Activated naive CD8-positive, alpha-beta T cell treated with anti-CD3 and anti-CD28 coated beads, Interleukin-2, amount 50 U/mL, for 24 hours (primary cell): Measurements from ENCODE around the gene ITGB5.
A peak's percentile ranks its signal among the peaks of the same experiment; 100 is the strongest.
"Not testable (repeated sequence)": the region's sequence is repeated elsewhere in the genome, so short reads cannot be mapped to it uniquely, and the experiment has no call there.

ENCODE experiments used
- ATAC-seq: fragments of 150-1000 bp; cut with Tn5 transposase; one replicate; pipeline ENCODE4 v1.10.0; 2021
- DNase-seq: peaks from one replicate; pipeline ENCODE4 v3.0.0; 2021
- H3K27ac Mint-ChIP-seq: one replicate; pipeline ENCODE4 v1.8.0; 2021; ENCODE audit warnings: mild to moderate bottlenecking, mixed read lengths
- H3K27me3 Mint-ChIP-seq: one replicate; pipeline ENCODE4 v1.8.0; 2021; ENCODE audit warnings: mixed read lengths
- H3K36me3 Mint-ChIP-seq: one replicate; pipeline ENCODE4 v1.8.0; 2021; ENCODE audit warnings: low read depth, mixed read lengths
- H3K4me1 Mint-ChIP-seq: one replicate; pipeline ENCODE4 v1.8.0; 2021; ENCODE audit warnings: mixed read lengths
- H3K4me3 Mint-ChIP-seq: one replicate; pipeline ENCODE4 v1.8.0; 2021; ENCODE audit warnings: mild to moderate bottlenecking, moderate library complexity, mixed read lengths
- H3K9me3 Mint-ChIP-seq: one replicate; pipeline ENCODE4 v1.8.0; 2021; ENCODE audit warnings: mixed read lengths

Gene ITGB5

GRCh38 chr3:124805671-124806070, 81.5 kb downstream of the ITGB5 start:
- Mint-ChIP-seq H3K27me3 (peaks cover 6% of the 10 kb centered on the region), H3K36me3 (no peaks in the 10 kb centered on the region), H3K4me1 (no peaks in the 10 kb centered on the region), H3K27ac (no peak overlapping the region), H3K9me3 (no peaks in the 10 kb centered on the region), H3K4me3 (no peak overlapping the region)
- no peak for DNase-seq
- no peak for ATAC-seq

- H3K36me3 Mint-ChIP-seq, result no peaks in the 10 kb centered on the region
- DNase-seq, result no peak
- H3K27me3 Mint-ChIP-seq, result peaks cover 6% of the 10 kb centered on the region
- no peak overlapping the region for H3K27ac Mint-ChIP-seq
- no peaks in the 10 kb centered on the region for H3K4me1 Mint-ChIP-seq
- H3K9me3 Mint-ChIP-seq, result no peaks in the 10 kb centered on the region
- no peak overlapping the region for H3K4me3 Mint-ChIP-seq
- no peak for ATAC-seq
Measured at GRCh38 chr3:124804875-124805274, 82.3 kb downstream of the ITGB5 start.

GRCh38 chr3:124802702-124803101, 84.5 kb downstream of the ITGB5 start:
- no peaks in the 10 kb centered on the region for H3K4me1 Mint-ChIP-seq
- ATAC-seq, result no peak
- no peak overlapping the region for H3K27ac Mint-ChIP-seq

GRCh38 chr3:124802061-124802698, 85.0 kb downstream of the ITGB5 start:
- Mint-ChIP-seq H3K9me3 (no peaks in the 10 kb centered on the region), H3K36me3 (no peaks in the 10 kb centered on the region), H3K4me3 (no peak overlapping the region), H3K4me1 (no peaks in the 10 kb centered on the region), H3K27ac (no peak overlapping the region), H3K27me3 (peaks cover 8% of the 10 kb centered on the region)
- ATAC-seq (no peak), DNase-seq (no peak)

More at GRCh38 chr3:124802702-124803101, 84.5 kb downstream of the ITGB5 start:
- no peak for DNase-seq
- no peaks in the 10 kb centered on the region for H3K36me3 Mint-ChIP-seq
- no peaks in the 10 kb centered on the region for H3K9me3 Mint-ChIP-seq
- H3K4me3 Mint-ChIP-seq, result no peak overlapping the region
- peaks cover 6% of the 10 kb centered on the region for H3K27me3 Mint-ChIP-seq

- Mint-ChIP-seq H3K4me1 (no peaks in the 10 kb centered on the region), H3K9me3 (no peaks in the 10 kb centered on the region), H3K27me3 (peaks cover 6% of the 10 kb centered on the region), H3K36me3 (no peaks in the 10 kb centered on the region), H3K4me3 (no peak overlapping the region), H3K27ac (no peak overlapping the region)
- DNase-seq (no peak), ATAC-seq (no peak)
Measured at GRCh38 chr3:124800511-124801258, 86.5 kb downstream of the ITGB5 start.

GRCh38 chr3:124800076-124800475, 87.1 kb downstream of the ITGB5 start:
- DNase-seq (no peak), ATAC-seq (no peak)
- peaks cover 4% of the 10 kb centered on the region for H3K27me3 Mint-ChIP-seq
- H3K9me3 Mint-ChIP-seq, result no peaks in the 10 kb centered on the region
- no peak overlapping the region for H3K4me3 Mint-ChIP-seq
- H3K27ac Mint-ChIP-seq, result no peak overlapping the region
- H3K36me3 Mint-ChIP-seq, result no peaks in the 10 kb centered on the region
- H3K4me1 Mint-ChIP-seq, result no peaks in the 10 kb centered on the region

- Mint-ChIP-seq H3K27me3 (peaks cover 2% of the 10 kb centered on the region), H3K36me3 (no peaks in the 10 kb centered on the region), H3K4me3 (no peak overlapping the region), H3K27ac (no peak overlapping the region), H3K4me1 (no peaks in the 10 kb centered on the region), H3K9me3 (no peaks in the 10 kb centered on the region)
- DNase-seq (no peak), ATAC-seq (no peak)
Measured at GRCh38 chr3:124799676-124800075, 87.5 kb downstream of the ITGB5 start.

GRCh38 chr3:124797426-124797945, 89.7 kb downstream of the ITGB5 start:
- Mint-ChIP-seq H3K27me3 (peaks cover 2% of the 10 kb centered on the region), H3K4me1 (no peaks in the 10 kb centered on the region), H3K27ac (no peak overlapping the region), H3K4me3 (no peak overlapping the region), H3K9me3 (no peaks in the 10 kb centered on the region), H3K36me3 (no peaks in the 10 kb centered on the region)
- DNase-seq (no peak), ATAC-seq (no peak)

- Mint-ChIP-seq H3K36me3 (no peaks in the 10 kb centered on the region), H3K4me3 (no peak overlapping the region), H3K4me1 (peaks cover 5% of the 10 kb centered on the region), H3K27me3 (peaks cover 6% of the 10 kb centered on the region), H3K9me3 (no peaks in the 10 kb centered on the region), H3K27ac (no peak overlapping the region)
- ATAC-seq (no peak), DNase-seq (no peak)
Measured at GRCh38 chr3:124796477-124796876, 90.7 kb downstream of the ITGB5 start.

GRCh38 chr3:124793054-124793739, 94.0 kb downstream of the ITGB5 start:
- ATAC-seq (no peak), DNase-seq (no peak)

GRCh38 chr3:124792341-124793040, 94.7 kb downstream of the ITGB5 start:
- no peak for ATAC-seq
- H3K36me3 Mint-ChIP-seq, result no peaks in the 10 kb centered on the region
- no peak overlapping the region for H3K4me3 Mint-ChIP-seq
- H3K27ac Mint-ChIP-seq, result no peak overlapping the region
- H3K27me3 Mint-ChIP-seq, result peaks cover 6% of the 10 kb centered on the region
- H3K9me3 Mint-ChIP-seq, result no peaks in the 10 kb centered on the region
- peaks cover 15% of the 10 kb centered on the region for H3K4me1 Mint-ChIP-seq
- no peak for DNase-seq

More at GRCh38 chr3:124793054-124793739, 94.0 kb downstream of the ITGB5 start:
- Mint-ChIP-seq H3K4me1 (peaks cover 11% of the 10 kb centered on the region), H3K27me3 (peaks cover 6% of the 10 kb centered on the region), H3K27ac (no peak overlapping the region), H3K4me3 (no peak overlapping the region), H3K36me3 (no peaks in the 10 kb centered on the region), H3K9me3 (no peaks in the 10 kb centered on the region)

- H3K9me3 Mint-ChIP-seq, result no peaks in the 10 kb centered on the region
- H3K36me3 Mint-ChIP-seq, result no peaks in the 10 kb centered on the region
- ATAC-seq (peak; percentile 41), DNase-seq (no peak)
- H3K4me1 Mint-ChIP-seq, result peaks cover 23% of the 10 kb centered on the region
- H3K27ac Mint-ChIP-seq, result no peak overlapping the region
- peaks cover 4% of the 10 kb centered on the region for H3K27me3 Mint-ChIP-seq
- H3K4me3 Mint-ChIP-seq, result no peak overlapping the region
Measured at GRCh38 chr3:124791639-124792151, 95.5 kb downstream of the ITGB5 start.

- no peak for ATAC-seq
- no peak overlapping the region for H3K4me3 Mint-ChIP-seq
- peaks cover 28% of the 10 kb centered on the region for H3K4me1 Mint-ChIP-seq
Measured at GRCh38 chr3:124791142-124791541, 96.0 kb downstream of the ITGB5 start.

GRCh38 chr3:124789103-124789502, 98.1 kb downstream of the ITGB5 start:
- Mint-ChIP-seq H3K4me1 (peaks cover 45% of the 10 kb centered on the region), H3K27ac (peak overlapping the region; percentile 62)
- H3K4me3 Mint-ChIP-seq, ATAC-seq, DNase-seq, H3K9me3 Mint-ChIP-seq, H3K27me3 Mint-ChIP-seq, H3K36me3 Mint-ChIP-seq: not testable (repeated sequence)

More at GRCh38 chr3:124791142-124791541, 96.0 kb downstream of the ITGB5 start:
- peaks cover 4% of the 10 kb centered on the region for H3K27me3 Mint-ChIP-seq
- no peaks in the 10 kb centered on the region for H3K9me3 Mint-ChIP-seq
- H3K27ac Mint-ChIP-seq, result no peak overlapping the region
- no peaks in the 10 kb centered on the region for H3K36me3 Mint-ChIP-seq
- no peak for DNase-seq
